GM12878 (cell line): ENCODE measurements around the gene YDJC. TPM values are rescaled to one million over a fixed set of nuclear protein-coding genes. Genes with fewer than 3 reads are reported as not detected.

Experiments
- BACH1 ChIP-seq: fragments of 450-650 bp; IDR thresholded peaks from 2 replicates; pipeline ENCODE4 v1.6.1; 2017; ENCODE audit warnings: mild to moderate bottlenecking, borderline replicate concordance
- BCL11A ChIP-seq: IDR thresholded peaks from 2 replicates; pipeline ENCODE4 v1.6.1; 2011; ENCODE audit warnings: low read depth, low read length
- BCLAF1 ChIP-seq: fragments of 450-650 bp; IDR thresholded peaks from 2 replicates; pipeline ENCODE4 v1.6.1; 2017; ENCODE audit warnings: antibody characterized with exemption, mild to moderate bottlenecking, moderate library complexity
- BMI1 ChIP-seq: fragments of 450-650 bp; IDR thresholded peaks from 2 replicates; pipeline ENCODE4 v1.6.1; 2016; ENCODE audit warnings: mild to moderate bottlenecking, moderate library complexity, borderline replicate concordance
- DPF2 ChIP-seq: fragments of 450-650 bp; IDR thresholded peaks from 2 replicates; pipeline ENCODE4 v1.6.1; 2017; ENCODE audit warnings: mild to moderate bottlenecking
- GATAD2B ChIP-seq: fragments of 450-650 bp; conservative IDR thresholded peaks from 2 replicates; pipeline ENCODE4 v1.6.1; 2017; ENCODE audit warnings: low read depth, mild to moderate bottlenecking, moderate library complexity
- HDAC6 ChIP-seq: fragments of 200-600 bp; sonication (generic); IDR thresholded peaks from one replicate; pipeline ENCODE4 v1.8.0; 2017; ENCODE audit warnings: antibody characterized with exemption; ENCODE audit not compliant: unreplicated experiment
- NBN ChIP-seq: fragments of 450-650 bp; IDR thresholded peaks from 2 replicates; pipeline ENCODE4 v1.6.1; 2016
- NRF1 ChIP-seq: conservative IDR thresholded peaks from 2 replicates; pipeline ENCODE4 v1.6.1; 2011; ENCODE audit warnings: mild to moderate bottlenecking, low read depth, low read length, improper control_type of control experiment
- POLR2AphosphoS2 ChIP-seq: IDR thresholded peaks from 2 replicates; pipeline ENCODE4 v1.6.1; 2011; ENCODE audit warnings: low read depth, mild to moderate bottlenecking, low read length, improper control_type of control experiment, moderate library complexity
- RAD51 ChIP-seq: fragments of 450-650 bp; IDR thresholded peaks from 2 replicates; pipeline ENCODE4 v1.6.1; 2016; ENCODE audit warnings: moderate library complexity, mild to moderate bottlenecking, inconsistent platforms
- RB1 ChIP-seq: fragments of 450-650 bp; formaldehyde crosslinking; IDR thresholded peaks from 2 replicates; pipeline ENCODE4 v1.6.1; 2017; ENCODE audit warnings: mild to moderate bottlenecking, borderline replicate concordance
- SIN3A ChIP-seq: IDR thresholded peaks from 2 replicates; pipeline ENCODE4 v1.6.1; 2012; ENCODE audit warnings: low read depth, low read length, improper control_type of control experiment
- SMAD5 ChIP-seq: IDR thresholded peaks from 2 replicates; pipeline ENCODE4 v1.6.1; 2016; ENCODE audit warnings: antibody characterized with exemption, low read depth
- SMARCA5 ChIP-seq: fragments of 450-650 bp; IDR thresholded peaks from 2 replicates; pipeline ENCODE4 v1.6.1; 2017; ENCODE audit warnings: mild to moderate bottlenecking
- SMC3 ChIP-seq: IDR thresholded peaks from 2 replicates; pipeline ENCODE4 v1.6.1; 2011; ENCODE audit warnings: low read length, improper control_type of control experiment, borderline replicate concordance
- SREBF2 ChIP-seq: IDR thresholded peaks from 2 replicates; pipeline ENCODE4 v1.6.1; 2012; ENCODE audit warnings: mild to moderate bottlenecking, low read length
- STAT1 ChIP-seq: fragments of 450-650 bp; conservative IDR thresholded peaks from 2 replicates; pipeline ENCODE4 v1.6.1; 2014; ENCODE audit warnings: antibody characterized with exemption, mild to moderate bottlenecking
- TBL1XR1 ChIP-seq: IDR thresholded peaks from 2 replicates; pipeline ENCODE4 v1.6.1; 2012; ENCODE audit warnings: low read depth, low read length, improper control_type of control experiment
- ZBED1 ChIP-seq: IDR thresholded peaks from 2 replicates; pipeline ENCODE4 v1.6.1; 2016; ENCODE audit warnings: borderline replicate concordance
- polyA plus RNA-seq, 11 experiments: library from polyadenylated mRNA; depleted of rRNA in 4 of 11; unstranded in 6 of 11; stranded (reverse) in 5 of 11; fragments of >200 nt; fragmentation: Nextera tagmentation in 4 of 11; fragmentation: Illumina TruSeq in 1 of 11; extraction: Ambion mirVana in 4 of 11; extraction: Trizol in 1 of 11; gene quantifications; 1 replicate in 1 of 11; 2 replicates in 10 of 11; pipeline versions ENCODE4 v1.2.1 to v1.2.3, GENCODE V29; 2011 to 2016; ENCODE audit warnings: inconsistent platforms in 2 of 11, missing spikeins in 2 of 11, low read depth in 1 of 11
- total RNA-seq, 4 experiments: library from RNA; depleted of rRNA in 3 of 4; stranded (reverse); fragments of >200 nt in 3 of 4; fragmentation: Illumina TruSeq in 1 of 4; extraction: Trizol in 1 of 4; gene quantifications; 2 replicates each; pipeline versions ENCODE4 v1.2.1 to v1.2.3, GENCODE V29; 2013 to 2021
- TF ChIP-seq, protein P1 (sequence below): fragments of 450-650 bp; IDR thresholded peaks from 2 replicates; pipeline ENCODE4 v1.6.1; 2018; ENCODE audit warnings: mild to moderate bottlenecking, low read depth, moderate library complexity; ENCODE audit not compliant: partially characterized antibody
- TF ChIP-seq, protein P2 (sequence below): fragments of 150-350 bp; IDR thresholded peaks from 2 replicates; pipeline ENCODE4 v1.6.1; 2016; ENCODE audit warnings: low read depth, low read length

The YDJC gene
- total and polyA plus RNA-seq, 10 of the 15 experiments (the other 5 are each of a cell fraction or from before 2014, with no cell fraction given) = 1.00 to 77.6 (median 38.4) TPM

DNA sequence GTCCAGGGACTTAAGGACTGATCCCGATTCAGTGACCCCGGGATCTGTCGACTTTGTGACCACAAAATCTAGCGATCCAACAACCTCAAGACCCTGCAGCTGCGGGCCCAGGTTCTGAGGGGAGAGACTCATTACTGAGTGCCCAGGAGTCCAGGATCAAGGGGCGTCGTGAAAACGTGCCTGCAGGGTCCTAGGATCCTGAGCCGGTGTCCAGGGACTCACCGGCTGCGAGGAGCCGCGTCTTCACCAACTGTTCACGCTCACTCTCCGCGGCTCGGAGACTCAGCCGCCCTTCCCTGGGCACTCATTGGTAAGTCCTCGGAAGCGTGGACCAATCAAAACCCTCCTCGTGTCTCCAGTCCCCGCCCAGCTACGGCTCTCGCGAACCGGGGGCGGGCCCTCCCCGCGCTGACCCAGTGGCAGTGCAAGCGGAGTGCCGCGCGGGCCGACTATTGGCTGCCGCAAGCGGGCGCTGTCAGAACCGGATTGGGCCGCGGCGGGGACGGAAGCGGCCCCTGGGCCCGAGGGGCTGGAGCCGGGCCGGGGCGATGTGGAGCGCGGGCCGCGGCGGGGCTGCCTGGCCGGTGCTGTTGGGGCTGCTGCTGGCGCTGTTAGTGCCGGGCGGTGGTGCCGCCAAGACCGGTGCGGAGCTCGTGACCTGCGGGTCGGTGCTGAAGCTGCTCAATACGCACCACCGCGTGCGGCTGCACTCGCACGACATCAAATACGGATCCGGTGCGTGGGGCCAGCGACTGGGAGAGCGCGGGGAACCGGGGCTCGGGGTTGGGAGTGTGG is 12.2 kb upstream of the YDJC start, which contains the start of gene SDF2L1 (continued):
- TF ChIP-seq DPF2 = no peak; the same call in none of the 2 replicates
- TF ChIP-seq NBN = no peak
- 0 out of 2 replicates have a peak, but pooled peaks have one; percentile 66 for TF ChIP-seq STAT1
- peak; percentile 73; the same call in 1 of the 2 replicates for TF ChIP-seq BACH1
- TF ChIP-seq POLR2AphosphoS2 = no peak
- TF ChIP-seq, protein P1, sequence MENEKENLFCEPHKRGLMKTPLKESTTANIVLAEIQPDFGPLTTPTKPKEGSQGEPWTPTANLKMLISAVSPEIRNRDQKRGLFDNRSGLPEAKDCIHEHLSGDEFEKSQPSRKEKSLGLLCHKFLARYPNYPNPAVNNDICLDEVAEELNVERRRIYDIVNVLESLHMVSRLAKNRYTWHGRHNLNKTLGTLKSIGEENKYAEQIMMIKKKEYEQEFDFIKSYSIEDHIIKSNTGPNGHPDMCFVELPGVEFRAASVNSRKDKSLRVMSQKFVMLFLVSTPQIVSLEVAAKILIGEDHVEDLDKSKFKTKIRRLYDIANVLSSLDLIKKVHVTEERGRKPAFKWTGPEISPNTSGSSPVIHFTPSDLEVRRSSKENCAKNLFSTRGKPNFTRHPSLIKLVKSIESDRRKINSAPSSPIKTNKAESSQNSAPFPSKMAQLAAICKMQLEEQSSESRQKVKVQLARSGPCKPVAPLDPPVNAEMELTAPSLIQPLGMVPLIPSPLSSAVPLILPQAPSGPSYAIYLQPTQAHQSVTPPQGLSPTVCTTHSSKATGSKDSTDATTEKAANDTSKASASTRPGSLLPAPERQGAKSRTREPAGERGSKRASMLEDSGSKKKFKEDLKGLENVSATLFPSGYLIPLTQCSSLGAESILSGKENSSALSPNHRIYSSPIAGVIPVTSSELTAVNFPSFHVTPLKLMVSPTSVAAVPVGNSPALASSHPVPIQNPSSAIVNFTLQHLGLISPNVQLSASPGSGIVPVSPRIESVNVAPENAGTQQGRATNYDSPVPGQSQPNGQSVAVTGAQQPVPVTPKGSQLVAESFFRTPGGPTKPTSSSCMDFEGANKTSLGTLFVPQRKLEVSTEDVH = no peak
- no peak for TF ChIP-seq SREBF2
- TF ChIP-seq BCL11A = no peak
- no peak for TF ChIP-seq RAD51
- TF ChIP-seq, protein P2, sequence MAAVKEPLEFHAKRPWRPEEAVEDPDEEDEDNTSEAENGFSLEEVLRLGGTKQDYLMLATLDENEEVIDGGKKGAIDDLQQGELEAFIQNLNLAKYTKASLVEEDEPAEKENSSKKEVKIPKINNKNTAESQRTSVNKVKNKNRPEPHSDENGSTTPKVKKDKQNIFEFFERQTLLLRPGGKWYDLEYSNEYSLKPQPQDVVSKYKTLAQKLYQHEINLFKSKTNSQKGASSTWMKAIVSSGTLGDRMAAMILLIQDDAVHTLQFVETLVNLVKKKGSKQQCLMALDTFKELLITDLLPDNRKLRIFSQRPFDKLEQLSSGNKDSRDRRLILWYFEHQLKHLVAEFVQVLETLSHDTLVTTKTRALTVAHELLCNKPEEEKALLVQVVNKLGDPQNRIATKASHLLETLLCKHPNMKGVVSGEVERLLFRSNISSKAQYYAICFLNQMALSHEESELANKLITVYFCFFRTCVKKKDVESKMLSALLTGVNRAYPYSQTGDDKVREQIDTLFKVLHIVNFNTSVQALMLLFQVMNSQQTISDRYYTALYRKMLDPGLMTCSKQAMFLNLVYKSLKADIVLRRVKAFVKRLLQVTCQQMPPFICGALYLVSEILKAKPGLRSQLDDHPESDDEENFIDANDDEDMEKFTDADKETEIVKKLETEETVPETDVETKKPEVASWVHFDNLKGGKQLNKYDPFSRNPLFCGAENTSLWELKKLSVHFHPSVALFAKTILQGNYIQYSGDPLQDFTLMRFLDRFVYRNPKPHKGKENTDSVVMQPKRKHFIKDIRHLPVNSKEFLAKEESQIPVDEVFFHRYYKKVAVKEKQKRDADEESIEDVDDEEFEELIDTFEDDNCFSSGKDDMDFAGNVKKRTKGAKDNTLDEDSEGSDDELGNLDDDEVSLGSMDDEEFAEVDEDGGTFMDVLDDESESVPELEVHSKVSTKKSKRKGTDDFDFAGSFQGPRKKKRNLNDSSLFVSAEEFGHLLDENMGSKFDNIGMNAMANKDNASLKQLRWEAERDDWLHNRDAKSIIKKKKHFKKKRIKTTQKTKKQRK = peak; percentile 76
- peak; percentile 62 for TF ChIP-seq GATAD2B
- TF ChIP-seq BMI1 = no peak
- TF ChIP-seq SMC3 = 0 out of 2 replicates have a peak, but pooled peaks have one; percentile 2
- 0 out of 2 replicates have a peak, but pooled peaks have one; percentile 55 for TF ChIP-seq SMARCA5
- TF ChIP-seq HDAC6 = no peak
- 0 out of 2 replicates have a peak, but pooled peaks have one; percentile 4 for TF ChIP-seq NRF1
- TF ChIP-seq BCLAF1 = no peak
- TF ChIP-seq RB1 = peak; percentile 85; the same call in 1 of the 2 replicates
- TF ChIP-seq ZBED1 = no peak
- no peak for TF ChIP-seq SMAD5
- no peak for TF ChIP-seq TBL1XR1
- no peak for TF ChIP-seq SIN3A
